GM19193 (cell line): ENCODE measurements around the gene REXO4.
A peak's percentile ranks its signal among the peaks of the same experiment; 100 is the strongest.

Experiments
- POLR2A ChIP-seq: IDR thresholded peaks from 4 replicates; pipeline ENCODE4 v1.6.1; 2011; ENCODE audit not compliant: insufficient read depth, insufficient read length; ENCODE audit errors: extremely low read depth

REXO4 gene

DNA sequence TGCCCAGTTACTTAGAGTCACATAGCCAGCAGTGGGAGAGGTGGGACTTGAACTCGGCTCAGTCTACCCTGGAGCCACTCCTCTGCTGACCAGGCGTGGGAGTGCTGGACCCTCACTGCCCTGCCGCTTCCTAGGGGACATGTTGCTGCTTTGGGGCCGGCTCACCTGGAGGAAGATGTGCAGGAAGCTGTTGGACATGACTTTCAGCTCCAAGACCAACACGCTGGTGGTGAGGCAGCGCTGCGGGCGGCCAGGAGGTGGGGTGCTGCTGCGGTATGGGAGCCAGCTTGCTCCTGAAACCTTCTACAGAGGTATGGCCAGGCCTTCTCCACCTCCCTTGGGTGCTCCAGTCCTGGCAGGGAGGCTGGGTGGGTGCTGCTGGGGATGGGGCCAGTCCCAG lies 38.6 kb upstream of the REXO4 start:
- no peak for TF ChIP-seq POLR2A

DNA sequence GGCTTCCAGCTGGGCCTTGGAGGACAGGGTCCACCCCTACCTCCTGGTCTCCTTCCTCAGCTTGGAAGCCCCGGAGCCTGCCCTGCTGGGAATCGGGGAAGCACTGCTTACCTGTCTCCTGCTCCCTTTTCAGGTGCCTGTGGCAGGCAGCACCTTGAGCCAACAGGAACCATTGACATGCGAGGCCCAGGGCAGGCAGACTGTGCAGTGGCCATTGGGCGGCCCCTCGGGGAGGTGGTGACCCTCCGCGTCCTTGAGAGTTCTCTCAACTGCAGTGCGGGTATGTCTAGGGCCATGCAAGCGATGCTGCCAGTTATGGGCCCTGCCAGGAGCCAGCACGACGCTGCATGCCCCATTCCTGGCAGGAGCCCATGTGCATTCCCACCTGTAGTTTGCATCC lies 38.1 kb upstream of the REXO4 start:
- TF ChIP-seq POLR2A: no peak

DNA sequence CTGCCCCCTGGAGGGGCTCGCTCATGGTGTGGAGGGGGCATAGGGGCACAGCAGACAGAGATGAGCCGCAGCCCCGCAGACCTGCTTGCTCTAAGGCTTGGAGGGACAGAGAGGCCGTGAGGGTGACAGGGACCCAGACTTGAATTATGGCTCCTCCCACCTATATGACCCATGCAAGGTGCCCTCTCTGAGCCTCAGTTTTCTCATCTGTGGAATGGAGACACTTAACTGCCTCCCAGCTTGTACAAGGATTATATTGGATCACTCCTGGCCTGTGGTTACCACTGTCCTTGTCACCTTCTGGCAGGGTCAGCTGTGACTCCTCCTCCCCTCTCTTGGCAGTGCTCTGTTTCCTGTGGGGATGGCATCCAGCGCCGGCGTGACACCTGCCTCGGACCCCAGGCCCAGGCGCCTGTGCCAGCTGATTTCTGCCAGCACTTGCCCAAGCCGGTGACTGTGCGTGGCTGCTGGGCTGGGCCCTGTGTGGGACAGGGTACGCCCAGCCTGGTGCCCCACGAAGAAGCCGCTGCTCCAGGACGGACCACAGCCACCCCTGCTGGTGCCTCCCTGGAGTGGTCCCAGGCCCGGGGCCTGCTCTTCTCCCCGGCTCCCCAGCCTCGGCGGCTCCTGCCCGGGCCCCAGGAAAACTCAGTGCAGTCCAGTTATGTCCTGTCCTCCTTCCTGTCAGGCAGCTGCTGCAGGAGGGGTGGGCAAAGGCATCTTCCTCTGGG lies 37.3 kb upstream of the REXO4 start:
- no peak for TF ChIP-seq POLR2A

DNA sequence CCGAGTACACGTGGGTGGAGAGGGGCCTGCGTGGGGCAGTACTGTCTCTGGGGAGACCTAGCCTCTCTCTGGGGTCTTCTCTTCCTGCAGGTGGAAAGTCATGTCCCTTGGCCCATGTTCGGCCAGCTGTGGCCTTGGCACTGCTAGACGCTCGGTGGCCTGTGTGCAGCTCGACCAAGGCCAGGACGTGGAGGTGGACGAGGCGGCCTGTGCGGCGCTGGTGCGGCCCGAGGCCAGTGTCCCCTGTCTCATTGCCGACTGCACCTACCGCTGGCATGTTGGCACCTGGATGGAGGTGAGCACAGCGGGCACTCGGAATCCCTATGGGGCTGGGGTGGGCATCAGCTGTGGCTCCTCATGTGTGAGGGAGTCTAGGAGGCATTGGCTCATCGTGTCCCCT lies 36.5 kb upstream of the REXO4 start:
- no peak for TF ChIP-seq POLR2A

DNA sequence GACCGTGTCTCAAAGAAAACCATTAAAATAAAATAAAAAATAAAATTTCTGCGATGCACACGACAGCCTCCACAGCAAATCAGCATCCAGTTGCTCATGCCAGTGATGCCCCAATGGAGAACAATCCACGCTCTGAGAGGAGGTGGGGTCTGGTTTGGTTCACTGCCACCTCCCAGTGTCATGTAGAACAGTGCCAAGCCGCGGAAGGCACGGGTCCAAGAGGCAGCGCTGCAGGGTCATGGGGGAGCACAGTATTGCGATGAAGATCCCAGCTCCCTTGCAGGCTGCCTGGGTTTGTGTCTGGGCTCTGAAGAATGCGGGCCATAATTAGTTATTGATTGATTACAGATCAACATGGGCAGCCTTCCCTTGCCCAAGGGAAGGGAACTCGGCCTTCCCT lies 35.8 kb upstream of the REXO4 start:
- no peak for TF ChIP-seq POLR2A

DNA sequence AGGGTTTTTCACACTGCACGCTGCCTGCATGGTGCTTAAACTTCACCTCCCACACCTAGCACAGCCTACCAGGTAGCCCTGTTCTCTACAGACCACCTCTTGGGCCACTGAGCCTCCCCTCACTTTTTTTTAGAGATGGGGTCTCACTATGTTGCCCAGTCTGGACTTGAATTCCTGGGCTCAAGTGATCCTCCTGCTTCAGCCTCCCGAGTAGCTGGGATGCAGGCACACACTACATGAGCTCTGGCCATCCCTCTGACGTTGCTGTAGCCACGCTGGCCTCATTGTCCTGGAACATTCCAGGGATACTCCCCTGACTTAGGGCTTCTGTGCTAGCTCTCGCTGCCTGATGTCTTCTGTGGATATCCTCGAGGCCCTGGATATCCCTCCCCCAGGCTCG lies 34.8 kb upstream of the REXO4 start:
- TF ChIP-seq POLR2A: no peak

DNA sequence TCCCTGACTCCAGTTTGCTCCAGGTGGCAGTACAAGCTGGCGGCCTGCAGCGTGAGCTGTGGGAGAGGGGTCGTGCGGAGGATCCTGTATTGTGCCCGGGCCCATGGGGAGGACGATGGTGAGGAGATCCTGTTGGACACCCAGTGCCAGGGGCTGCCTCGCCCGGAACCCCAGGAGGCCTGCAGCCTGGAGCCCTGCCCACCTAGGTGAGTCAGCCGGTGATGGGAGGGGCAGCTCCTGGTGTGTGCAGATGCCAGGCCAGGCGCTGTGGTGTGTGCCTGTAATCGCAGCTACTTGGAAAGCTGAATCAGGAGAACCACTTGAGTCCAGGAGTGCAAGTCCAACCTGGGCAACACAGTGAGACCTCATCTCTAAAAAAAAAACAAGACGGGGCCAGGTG lies 31.9 kb upstream of the REXO4 start:
- TF ChIP-seq POLR2A: no peak

DNA sequence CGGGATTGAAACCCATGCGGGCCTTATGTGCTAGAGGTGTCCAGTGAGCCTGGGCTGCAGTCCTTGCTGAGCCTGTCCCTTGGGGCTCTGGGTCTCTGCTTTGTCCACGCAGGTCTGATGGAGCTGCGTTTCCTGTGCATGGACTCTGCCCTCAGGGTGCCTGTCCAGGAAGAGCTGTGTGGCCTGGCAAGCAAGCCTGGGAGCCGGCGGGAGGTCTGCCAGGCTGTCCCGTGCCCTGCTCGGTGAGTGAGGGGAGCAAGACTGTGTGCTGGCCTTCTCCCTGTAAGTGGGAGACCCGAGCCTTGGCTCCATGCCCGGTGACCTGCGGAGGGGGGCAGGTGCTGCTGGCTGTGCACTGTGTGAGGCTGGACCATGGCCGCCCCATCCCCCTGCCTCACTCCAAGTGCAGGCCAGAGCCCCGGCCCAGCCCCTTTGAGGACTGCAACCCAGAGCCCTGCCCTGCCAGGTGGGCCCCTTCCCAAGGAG lies 30.7 kb upstream of the REXO4 start:
- no peak for TF ChIP-seq POLR2A

DNA sequence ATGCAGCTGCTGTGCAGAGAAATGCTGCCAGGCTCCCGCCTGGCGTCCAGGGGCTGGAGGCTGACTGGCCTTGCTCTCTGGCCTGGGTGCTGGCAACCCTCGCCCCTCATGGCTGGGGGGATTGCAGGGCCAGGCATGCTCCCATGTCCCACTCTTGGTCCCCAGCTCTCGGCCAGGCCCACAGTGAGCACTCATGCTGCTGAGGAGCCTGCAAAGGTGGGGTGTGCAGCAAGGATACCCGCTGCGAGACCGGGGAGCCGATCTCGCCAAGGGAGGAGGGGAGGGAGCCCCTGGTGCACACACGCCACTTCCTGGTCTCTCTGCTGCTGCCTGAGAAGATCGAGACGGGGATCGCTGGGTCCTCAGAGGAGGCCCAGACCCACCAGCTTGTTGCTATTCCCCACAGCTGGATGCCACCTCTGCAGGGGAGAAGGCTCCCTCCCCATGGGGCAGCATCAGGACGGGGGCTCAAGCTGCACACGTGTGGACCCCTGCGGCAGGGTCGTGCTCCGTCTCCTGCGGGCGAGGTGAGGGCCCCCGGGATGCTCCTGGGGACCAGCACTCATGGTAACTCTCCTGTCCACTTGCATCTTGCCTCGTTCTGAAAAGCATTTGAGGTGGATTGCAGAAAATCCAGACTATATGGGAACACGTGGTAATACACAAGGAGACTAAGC lies 27.6 kb upstream of the REXO4 start:
- no peak for TF ChIP-seq POLR2A

DNA sequence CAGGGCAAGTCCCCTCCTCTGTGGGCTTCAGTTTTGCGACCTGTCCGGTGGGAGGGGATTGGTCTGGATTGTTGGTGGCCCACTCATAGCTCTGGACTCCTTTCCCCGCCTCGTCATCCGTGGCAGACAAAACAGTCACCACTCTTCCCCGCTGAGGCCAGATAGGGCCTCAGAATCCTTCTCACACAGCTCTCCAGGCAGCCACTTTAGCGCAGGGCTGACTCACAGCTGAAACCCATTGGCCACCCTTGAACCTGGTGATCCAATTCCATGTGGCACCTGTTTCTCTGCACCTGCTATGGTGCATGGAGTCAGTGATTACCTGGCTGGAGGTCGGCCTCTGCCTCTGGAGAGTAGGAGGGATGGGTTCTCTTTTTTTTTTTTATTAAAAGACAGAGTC lies 26.2 kb upstream of the REXO4 start:
- TF ChIP-seq POLR2A: no peak

DNA sequence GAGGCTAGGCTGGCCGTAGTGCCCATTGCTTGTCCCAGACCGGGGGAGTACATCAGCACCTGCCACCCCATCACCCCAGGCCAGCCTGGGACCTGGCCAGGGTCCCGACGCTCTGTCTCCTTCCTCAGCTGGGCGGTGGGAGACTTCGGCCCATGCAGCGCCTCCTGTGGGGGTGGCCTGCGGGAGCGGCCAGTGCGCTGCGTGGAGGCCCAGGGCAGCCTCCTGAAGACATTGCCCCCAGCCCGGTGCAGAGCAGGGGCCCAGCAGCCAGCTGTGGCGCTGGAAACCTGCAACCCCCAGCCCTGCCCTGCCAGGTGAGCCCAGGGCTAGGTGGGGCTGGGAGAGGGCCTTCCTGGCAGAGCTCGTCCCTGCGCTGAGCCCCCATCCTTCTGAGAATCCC lies 25.4 kb upstream of the REXO4 start:
- no peak for TF ChIP-seq POLR2A

DNA sequence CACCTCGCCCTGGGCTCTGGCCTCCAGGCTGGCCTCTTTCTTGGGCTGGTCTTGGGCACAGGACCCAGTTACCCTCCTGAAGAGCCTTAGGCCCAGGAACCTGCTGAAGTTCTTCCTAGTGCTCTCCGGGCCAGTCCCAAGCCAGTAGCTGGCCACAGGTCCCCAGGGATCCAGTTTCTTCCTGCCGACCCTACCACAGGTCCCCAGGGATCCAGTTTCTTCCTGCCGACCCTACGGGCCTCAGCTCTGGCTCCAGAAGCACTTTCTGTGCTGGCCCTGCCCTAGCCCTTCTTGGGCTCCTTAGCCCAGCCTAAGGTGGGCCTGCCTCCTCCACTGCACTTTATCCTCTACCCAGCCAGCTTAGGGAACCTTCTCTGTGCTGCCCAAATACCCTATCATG lies 23.8 kb upstream of the REXO4 start:
- TF ChIP-seq POLR2A: no peak

DNA sequence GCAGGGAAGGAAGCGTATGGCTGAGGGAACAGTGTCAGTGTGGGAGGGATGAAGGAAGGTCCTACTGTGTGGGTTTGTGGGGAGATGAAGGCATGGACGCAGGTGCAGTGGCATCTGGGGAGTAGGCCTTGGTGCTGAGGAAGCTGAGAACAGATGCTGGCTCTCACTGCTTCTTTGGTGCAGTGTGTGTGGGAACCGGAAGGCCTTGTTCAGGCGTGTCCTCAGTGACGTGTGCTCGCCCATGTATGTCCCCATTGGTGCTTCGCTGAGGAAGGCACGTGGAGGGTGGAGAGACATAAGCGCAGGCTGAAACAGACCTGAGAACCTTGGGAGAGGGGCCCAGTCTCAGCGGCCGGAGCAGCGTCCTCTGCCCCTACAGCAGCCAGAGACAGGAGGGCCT lies 23.1 kb upstream of the REXO4 start:
- peak; percentile 53 for TF ChIP-seq POLR2A

DNA sequence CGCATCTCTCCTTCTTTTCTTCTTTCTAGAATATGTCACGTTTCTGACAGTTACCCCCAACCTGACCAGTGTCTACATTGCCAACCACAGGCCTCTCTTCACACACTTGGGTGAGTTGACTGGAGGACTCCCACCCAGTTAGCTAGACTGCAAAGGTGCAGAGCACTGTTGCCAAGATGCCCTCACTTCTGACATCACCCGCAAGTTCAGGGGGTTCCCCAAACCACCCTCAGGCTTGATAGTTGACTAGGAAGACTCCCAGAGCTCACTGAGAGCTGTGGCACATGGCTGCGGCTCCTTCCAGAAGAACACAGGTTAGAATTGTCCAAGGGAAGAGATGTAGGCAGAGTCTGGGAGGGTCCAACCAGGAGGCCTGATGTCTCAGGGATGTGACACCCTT lies 21.5 kb upstream of the REXO4 start:
- no peak for TF ChIP-seq POLR2A

DNA sequence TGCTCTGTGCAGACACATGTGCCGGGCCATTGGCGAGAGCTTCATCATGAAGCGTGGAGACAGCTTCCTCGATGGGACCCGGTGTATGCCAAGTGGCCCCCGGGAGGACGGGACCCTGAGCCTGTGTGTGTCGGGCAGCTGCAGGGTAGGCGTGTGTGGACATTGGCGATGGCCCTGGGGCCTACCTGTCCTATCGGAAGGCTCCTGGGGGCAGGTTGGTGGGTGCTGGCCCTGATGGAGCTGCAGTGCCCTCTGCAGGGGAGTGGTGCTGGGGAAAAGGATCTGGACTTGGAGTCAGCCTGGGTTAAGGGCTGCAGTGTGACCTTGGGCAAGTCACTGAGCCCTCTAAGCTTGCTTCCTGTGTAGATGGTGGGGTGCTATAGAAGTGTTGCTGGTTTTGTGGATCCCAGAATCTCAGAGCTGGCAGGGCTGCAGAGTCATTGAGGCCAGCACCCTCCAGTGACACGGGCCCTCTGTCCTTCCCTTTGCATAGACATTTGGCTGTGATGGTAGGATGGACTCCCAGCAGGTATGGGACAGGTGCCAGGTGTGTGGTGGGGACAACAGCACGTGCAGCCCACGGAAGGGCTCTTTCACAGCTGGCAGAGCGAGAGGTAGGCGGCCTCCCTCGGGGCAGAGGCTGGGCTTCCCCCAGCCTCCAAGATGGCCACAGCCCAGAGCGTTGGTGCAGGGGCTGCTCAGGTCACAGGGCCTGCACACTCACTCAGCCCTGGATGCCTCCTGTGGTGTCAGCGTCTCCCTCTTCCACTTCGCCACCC lies 20.1 kb upstream of the REXO4 start:
- TF ChIP-seq POLR2A: no peak

DNA sequence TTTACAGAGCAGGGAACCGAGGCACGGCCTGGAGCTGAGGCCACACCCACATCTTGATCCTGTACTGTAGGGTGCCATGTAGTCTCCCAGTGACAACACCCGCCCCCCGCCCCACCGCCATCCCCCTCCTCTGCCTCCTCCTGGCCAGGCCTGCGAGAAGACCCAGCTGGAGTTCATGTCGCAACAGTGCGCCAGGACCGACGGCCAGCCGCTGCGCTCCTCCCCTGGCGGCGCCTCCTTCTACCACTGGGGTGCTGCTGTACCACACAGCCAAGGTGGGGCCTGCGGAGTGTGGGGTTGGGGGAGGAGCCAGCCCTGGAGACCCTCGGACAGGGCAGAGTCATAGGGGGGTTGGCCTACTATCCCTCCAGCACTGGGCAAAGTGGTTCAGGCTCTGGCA lies 18.9 kb upstream of the REXO4 start:
- TF ChIP-seq POLR2A: no peak
